GM18519 (cell line): ENCODE measurements around the gene RNF144A.

Source experiments
- ATAC-seq: cut with Tn5 transposase; IDR thresholded peaks from one replicate; pipeline ENCODE4 v1.9.1; 2021; ENCODE audit warnings: mild to moderate bottlenecking, moderate library complexity; ENCODE audit not compliant: unreplicated experiment, low FRiP score

Gene RNF144A

DNA sequence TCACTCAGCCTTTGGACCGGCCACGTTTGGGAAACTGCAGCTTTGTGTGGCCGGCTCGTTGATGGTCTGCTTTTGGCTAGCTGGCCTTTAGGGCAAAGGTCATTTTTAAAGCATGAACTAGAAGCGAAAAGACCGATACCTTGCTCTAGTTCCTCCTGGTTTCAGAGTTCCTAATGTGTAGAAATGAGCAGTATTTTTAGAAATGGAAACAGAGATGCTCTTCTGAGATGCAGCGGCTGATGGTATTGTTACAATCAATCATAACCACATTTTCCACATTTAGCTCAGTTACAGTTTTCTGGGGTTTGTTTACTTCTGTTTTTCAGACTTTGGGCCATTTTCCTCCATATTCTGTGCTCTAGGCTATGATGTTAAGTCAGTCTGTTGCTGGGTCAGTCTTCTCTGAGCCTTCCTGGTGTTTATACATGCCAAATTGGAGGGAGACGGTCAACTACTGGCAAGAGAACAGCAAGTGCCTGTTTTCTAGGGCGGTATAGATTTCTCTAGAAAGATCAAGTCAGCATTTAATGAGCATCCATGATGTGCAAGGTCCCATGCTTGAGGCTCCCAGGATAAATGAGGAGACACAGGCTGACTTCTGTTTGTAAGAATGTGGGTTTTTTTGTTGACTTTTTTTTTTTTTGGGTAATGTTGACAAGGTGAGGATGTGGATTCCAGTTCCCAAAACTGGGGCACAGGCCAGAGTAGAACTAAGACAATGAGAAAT lies 28.0 kb downstream of the RNF144A start:
- ATAC-seq, result peak; percentile 94

DNA sequence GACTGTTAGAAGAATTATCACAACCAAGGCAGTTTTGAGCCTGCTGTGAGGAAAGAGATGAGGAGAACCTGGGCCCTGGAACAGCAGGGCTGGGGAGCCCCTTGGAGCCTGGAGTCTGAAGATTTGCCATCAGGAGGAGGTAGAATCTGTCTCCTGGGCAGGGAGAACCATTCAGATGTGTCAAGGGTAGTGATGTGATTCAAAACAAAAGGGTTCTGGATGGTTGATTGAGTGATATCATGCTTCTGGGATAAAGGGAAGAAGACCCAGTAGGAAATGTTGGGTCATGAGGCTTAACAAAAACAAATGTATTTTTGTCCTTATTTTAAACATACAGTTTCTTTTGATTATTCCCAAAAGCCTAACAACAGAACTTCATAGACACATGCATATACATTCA lies 28.6 kb downstream of the RNF144A start:
- no peak for ATAC-seq

DNA sequence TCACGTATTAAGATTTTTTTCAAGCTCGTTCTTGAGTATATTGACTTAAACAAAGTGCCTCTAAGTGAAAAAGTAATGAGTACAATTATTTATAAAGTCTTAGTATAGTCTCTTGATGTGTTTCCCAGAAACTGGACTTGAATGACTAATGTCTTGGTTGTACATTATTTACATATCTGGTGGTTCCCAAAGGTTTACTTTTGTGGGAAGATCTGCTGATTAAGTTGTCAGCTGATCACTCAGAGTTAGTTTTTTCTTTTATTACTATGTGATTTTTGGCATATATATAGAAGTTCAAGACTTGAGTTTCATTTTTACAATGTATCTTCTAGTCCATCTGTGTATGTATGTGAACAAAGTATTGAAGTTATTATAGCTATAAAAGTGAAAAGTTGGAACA lies 29.5 kb downstream of the RNF144A start:
- no peak for ATAC-seq

DNA sequence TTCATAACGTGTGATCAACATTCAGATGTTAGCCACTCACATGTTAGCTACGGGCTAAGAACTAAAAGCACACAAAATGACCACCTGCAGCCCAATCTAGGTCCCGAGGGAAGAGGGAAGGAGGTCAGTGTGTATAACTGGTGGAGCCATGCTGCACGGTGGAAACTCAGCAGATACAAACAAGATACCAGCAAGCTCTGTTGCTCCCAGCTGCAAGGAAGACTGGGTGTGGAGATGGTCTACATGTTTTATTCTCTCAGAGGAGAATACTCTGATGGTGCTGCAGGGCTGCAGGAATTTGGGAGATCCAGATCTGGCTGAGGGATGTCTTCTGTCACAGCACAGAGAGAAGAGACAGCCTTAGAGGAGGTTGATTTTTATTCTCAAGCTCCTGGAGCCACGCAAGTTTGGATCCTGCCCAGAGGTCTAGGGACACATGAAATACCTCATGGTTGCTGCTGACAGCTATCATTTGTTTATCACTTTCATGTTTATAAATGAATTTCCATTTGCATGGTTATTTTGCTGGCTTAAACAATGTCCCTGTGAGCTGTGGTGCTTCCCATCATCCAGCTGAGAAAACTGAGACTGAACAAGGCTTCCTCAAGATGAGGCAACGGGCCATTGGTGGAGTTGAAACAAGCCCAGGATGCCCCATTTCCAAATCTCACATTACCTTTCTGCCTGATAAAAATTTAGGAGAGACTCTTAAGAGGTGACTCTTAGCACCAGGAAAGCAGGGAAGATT lies 30.9 kb downstream of the RNF144A start:
- no peak for ATAC-seq

DNA sequence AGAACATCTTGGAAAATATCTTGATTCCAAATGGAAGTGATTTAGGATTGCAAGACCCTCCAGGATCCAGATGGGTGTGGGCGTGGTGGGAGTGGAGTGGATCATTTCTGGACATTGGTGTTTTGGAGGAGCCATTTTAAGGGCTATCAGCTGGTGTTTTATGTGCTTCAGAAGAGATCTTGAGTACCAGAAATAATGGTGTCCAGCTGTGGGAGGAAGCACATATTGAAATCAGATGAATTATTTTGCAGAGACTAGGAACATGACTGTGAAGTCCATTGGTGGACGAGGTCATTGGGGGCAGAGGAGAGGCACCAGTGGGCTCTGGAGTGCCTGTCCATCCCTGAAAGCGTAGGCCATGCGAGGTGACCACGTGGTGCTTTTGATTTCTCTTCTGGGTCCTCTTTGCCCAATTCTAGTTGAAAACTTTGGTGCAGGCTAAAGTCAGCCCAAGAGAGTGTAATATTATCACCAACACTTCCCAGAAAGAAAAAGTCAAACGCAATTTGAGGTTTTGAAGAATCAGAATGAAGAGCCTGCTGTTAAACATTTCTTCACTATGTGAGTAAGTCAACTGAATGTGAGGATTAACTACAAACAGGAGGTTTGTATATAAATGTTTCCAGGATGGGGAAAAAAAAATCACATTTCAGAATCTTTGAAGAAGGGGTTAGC lies 31.6 kb downstream of the RNF144A start:
- no peak for ATAC-seq

DNA sequence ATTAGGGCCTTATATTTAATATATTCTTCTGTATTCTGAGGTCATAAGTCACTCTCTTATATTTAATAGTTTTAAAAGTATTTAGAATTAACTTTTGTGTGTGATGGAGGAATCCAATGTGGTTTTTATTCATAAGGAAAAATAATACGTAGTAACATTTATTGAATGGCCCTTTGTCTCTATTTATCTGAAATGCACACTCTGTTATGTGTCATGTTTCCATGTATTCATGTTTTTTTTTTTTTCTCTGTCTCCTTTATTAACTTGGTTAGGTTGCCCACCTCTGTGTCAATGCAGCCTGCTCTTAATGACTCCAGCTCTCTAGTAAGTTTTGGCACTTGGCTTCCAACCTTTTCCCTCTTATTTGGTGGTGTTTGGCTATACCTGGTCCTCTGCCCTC lies 33.8 kb downstream of the RNF144A start:
- no peak for ATAC-seq

DNA sequence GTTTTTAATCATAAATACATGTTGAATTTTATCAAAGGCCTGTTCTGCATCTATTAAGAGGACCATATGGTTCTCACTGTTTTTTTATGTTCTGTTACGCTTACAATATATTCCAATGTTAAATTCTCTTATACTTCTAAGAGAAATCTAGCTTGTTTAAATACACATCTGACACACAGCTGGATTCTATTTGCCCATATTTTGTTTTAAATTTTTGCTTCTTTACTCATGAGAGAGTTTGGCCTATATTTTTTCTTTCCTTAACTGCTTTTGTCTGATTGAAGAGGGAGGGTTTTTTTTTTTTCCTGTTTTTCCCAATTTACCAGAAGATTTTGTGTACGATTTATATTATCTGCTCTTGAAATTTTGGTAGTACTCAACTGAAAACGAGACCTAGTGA lies 34.9 kb downstream of the RNF144A start:
- ATAC-seq, result no peak

DNA sequence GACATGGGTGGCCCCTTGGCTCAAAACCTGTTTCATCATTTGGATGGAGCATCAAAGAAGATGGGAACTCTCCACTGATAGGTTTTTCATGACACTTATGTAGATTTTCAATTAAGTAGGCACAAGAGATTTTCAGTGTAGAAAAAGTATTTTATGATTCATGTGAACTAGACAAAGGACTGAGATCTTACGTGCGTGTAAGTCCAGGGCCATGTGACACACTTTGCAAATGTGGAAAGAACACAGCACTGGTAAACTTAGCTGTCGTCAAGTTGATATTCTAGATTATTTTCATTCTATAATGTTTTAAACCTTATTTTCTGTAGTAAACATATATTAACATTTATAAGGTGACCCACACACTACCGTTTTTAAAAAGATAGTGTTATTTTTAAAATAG lies 37.4 kb downstream of the RNF144A start:
- ATAC-seq, result no peak

DNA sequence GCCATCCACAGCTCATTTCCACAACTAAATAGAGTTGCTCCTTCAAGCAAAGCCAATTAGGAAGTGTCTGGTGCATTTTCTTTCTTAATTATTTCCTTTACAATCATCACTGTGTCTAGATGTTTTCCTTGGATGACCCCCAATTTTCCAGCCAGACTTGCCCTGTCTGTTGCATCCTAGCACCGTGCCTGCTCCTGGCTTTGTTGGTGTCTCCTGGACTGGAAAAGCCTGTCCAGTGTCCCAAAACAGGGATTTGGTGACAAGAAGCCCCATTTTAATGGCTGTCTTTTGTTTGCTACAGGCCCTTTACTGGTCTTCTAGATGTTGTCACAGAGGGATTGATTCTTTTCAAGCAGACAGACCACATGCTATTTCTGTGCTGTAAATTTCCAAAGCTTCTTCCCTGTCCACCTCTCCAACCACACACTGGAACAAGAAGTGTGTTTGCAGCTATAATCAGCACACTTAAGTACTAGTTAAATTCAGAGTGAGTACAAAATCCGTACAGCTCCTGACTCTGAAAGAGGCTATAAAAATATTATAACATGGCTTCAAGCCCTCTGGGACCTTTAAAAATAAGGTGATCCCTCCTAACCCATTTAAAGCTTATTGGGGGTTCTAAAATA lies 38.4 kb downstream of the RNF144A start:
- no peak for ATAC-seq

DNA sequence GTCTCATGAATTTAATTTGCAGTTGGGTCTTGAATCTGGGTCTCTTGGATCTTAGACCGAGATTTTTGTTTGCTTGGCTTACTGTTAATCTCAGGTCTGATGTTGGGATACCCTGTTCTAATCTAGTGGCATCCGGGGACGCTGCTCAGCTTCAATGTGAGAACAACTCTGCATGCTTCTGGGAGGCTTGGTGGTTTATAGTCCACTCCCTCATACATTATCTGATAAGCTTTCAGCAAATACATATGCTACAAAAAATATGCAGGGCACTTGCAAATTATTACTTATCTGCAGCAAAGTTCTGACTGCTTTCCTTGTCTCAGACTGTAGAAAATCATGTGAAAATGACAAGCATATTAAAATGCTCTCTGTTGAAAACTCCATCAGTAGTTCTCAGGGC lies 39.4 kb downstream of the RNF144A start:
- ATAC-seq, result no peak

DNA sequence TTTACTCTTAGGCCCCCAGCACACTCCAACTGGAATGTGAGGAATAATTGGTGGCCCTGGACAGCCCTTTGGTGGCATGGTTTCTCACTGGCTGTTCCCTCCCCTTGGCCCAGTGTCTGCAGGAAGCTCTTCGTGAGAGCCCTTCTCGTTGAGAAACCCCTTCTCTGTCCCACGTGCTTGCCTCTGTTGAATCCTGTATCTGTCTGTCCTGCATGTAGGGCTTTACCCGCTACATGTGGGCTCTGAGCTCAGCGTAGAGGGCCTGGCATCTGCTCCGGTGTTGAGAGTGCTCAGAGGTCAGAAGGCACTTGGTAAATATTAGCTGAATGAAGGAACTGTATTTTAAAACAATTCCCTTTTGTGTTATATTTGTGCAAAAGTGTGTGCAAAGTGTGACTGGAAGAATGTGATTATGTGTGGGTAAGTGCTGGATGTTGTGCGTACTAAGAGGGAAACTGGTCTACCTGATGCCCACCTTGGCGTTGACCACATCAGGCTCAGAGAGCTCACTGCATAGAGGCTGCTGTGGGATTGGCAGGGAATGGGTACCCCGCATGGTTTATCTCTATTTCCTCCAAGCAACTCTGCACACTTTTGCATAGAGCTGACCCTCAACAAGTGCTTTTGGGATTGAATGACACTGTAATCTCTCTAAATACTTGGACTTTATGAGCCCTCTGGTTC lies 40.0 kb downstream of the RNF144A start:
- no peak for ATAC-seq

DNA sequence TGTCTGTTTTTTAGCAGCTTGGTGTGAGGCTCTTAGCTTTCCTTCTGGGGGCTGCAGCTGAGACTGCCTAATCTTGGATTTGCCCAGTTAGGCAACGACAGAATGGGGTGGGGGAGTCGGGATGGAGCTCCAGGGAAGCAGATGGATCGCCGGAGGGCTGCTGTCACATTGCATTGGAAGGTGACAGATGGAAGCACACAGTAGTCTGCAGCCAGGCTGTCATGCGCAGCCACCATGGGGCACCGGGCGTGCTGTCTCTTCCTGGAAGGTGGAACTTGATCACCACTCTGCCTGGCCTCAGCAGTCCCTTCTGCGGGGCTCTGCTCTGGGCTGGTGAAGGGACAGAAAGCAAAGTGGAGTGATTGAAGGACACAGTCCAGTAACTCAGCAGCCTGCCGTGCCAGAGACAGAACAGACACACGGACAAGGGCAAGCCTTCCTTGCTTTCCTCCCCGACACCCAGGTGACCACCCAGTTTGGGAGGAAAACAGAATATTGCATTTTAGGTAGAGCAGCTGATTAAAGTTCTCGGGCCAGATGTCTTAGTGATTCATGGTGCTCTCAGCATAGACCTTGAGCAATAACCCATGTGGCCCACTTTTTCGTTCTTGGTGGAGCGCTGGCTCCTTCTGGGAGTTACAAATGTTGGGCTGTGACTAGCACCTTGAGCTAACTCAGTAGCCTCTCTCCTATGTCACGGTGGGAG lies 40.9 kb downstream of the RNF144A start:
- ATAC-seq, result no peak

DNA sequence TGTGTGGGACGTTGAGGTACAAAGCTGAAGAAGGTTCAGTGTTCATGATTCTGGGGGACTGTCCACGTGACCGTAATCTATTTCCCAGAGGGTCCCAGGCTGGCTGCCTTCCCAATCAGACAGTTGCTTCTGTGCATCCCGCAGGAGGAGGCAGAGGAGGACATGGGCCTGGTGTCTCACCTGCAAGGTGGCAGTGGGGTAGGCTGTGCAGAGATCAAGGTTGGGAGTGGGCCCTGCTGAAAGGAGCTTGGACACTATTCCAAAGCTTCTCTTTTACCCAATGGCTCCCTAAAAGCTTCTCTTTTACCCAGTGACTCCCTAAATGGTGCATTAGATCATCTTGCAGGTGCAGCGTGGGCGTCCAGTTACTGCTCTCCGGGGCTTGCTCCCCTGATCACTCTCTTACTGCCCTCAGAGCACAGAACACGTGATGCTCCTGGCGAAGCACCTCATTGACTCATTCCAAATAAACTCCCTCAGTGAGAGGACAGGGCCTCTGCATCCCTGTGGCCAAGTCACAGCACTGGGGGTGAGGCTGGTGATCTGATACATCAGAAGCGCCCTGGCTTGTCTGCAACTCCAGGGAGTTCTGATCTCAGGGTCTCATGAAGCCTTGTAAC lies 41.5 kb downstream of the RNF144A start:
- no peak for ATAC-seq

DNA sequence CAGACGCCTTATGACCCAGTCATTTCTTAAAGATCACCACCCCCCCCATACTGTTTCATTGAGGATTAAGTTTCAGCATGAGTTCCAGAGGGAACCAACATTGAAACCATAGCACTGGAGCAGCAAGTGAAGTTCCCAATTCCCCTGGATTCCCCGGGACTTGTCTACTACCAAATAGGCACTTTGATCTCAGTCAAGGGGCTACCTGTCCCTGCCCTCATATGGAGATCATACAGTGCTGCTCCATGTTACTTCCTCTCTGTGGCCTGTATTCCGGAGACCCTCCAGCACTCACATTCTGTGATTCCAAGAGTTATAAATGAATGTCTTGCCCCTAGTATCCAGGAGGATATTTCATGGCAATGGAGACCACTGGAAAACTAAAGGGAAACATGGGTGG lies 42.5 kb downstream of the RNF144A start:
- no peak for ATAC-seq

DNA sequence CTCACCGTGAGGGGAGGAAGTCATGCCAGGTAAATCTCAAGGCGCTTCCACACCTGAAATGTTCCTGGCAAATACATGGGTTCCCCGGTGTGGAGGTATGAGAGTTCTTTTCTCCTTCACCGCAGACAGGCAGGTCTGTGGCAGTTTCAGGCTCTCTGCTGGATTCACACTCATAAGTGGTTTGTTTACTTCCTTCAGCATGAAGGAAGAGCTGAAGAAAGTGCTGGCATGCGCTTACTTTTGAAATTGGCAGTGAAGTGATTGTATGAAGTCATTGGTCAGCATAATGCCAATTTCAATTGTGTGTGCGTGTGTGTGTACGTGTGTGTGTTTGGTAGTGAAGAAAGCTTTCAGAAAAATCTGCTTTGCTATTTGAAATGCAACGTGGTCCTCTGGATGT lies 43.4 kb downstream of the RNF144A start:
- no peak for ATAC-seq

DNA sequence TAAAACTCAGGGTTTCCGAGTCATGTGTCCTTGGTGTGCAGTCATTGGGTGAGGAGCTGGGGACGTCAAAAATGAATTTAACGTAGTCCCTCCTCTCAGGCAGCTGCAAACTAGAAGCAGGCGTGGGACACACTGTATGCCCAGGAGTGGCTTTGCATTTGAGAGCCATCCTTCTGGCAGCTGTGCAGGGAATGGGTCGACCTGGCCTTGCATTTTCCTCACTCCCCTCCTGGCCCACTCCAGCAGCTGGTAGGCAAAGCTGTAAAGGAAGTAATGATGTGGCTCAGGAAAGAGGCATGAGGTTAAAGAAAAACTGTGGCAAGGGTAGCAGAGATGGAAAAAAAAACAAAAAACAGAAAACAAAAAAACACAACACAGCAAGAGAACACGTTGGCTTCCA lies 46.5 kb downstream of the RNF144A start:
- ATAC-seq, result no peak

DNA sequence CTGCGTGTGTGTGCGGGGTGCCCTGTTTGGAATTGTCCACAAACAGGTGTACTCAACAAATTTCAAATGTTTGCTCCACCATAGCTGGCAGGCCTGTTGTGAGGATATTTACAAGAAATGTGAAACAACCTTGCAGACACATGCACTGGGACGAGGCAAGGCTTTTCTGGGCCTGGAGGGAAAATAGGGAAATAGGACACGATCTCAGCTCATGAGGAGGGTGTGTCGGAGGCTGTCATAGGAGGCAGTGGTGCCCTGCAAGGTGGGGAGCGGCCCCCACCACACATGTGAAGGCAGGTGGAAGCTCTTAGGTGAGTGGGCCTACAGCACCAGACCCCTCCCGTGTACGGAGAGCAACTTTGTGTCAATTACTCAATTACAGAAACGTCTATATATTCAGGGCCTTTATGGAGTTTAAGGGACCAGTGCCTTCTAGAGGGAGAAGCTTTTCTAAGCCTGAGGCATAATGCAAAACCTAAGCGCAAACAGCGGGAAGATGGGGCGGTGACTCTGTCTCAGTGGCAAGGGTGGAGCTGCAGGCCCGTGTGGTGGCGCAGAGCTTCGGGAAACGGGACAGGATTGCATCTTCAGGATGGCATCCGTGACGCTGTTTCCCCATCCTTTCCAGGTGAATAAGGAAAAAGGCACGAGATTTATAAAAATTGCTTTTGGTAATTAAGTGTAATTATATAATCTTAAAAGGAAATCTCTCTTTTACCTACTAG lies 48.0 kb downstream of the RNF144A start:
- ATAC-seq, result no peak

DNA sequence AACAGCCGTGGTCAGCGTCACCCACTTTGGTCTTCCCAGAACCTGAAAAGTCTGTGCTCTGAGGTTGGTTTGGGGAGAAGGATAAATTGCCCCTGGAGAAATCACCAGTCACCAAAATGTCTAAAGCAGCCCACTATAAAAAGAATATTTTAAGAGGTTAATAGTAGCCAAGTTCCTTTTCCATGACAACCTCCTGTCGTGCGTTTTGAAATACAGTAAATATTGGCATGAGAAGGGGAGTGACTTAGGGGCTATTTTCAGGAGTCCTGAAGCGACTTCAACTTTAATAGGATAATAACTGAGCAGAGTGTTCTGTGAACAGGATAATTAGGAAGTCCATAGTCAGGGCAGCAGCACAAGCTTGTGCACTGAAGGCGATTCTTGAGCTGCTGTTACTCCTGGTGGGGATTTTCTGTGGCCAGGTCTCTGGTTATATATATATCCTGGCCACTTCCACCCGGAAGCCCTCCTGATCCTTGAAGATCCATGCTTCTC lies 49.3 kb downstream of the RNF144A start:
- ATAC-seq, result no peak

DNA sequence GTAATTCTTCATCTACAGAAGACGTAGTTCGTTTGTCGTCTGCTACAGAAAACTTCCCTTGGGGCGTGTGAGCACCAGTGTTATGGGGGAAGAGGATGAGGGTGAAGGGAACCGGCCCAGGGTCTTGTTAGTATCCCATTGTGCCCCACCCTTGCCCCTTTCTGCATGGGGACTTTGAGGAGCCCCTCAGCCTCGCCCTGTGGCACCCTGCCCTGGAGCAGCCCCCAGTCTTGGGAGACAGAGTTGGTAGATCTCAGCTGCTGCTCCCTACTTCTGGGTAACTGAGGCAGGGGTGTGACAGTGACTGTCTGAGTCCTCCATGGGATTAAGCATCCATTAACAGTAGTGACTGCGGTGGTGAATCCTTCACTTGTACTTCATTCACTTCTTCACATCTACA lies 50.1 kb downstream of the RNF144A start:
- ATAC-seq, result no peak
